Testis (tissue), 3 donors: ENCODE results near the gene CSNK1G2. TPM values are rescaled to one million over a fixed set of nuclear protein-coding genes. Genes with fewer than 3 reads are reported as not detected.
A peak's percentile ranks its signal among the peaks of the same experiment; 100 is the strongest.

Experiments used
- DNase-seq: peaks from one replicate; pipeline ENCODE4 v3.0.0-alpha.2; 2019
- H3K27ac ChIP-seq, 2 donors: fragments of 200-600 bp; sonication (generic); one replicate each; pipeline ENCODE4 v1.5.1; 2019
- H3K27me3 ChIP-seq: fragments of 200-600 bp; sonication (generic); one replicate; pipeline ENCODE4 v1.5.1; 2019
- H3K36me3 ChIP-seq: fragments of 200-600 bp; sonication (generic); one replicate; pipeline ENCODE4 v1.5.1; 2017; ENCODE audit warnings: low read depth; ENCODE audit errors: missing control alignments
- H3K4me1 ChIP-seq: fragments of 200-600 bp; sonication (generic); one replicate; pipeline ENCODE4 v1.5.1; 2019
- H3K4me3 ChIP-seq, 2 donors: fragments of 200-600 bp; sonication (generic); one replicate each; pipeline ENCODE4 v1.5.1; 2017 to 2019
- H3K9me3 ChIP-seq: fragments of 200-600 bp; sonication (generic); one replicate; pipeline ENCODE4 v1.5.1; 2017
- CTCF ChIP-seq, 3 experiments: fragments of 450-650 bp in 2 of 3; fragments of 200-600 bp in 1 of 3; sonication (generic) in 1 of 3; IDR thresholded peaks; one replicate each; pipeline ENCODE4 v1.5.1; 2016 to 2019; ENCODE audit warnings: antibody characterized with exemption in 3 of 3, mild to moderate bottlenecking in 2 of 3, moderate library complexity in 1 of 3
- POLR2A ChIP-seq: fragments of 450-650 bp; IDR thresholded peaks from one replicate; pipeline ENCODE4 v1.6.1; 2017; ENCODE audit warnings: antibody characterized with exemption, mild to moderate bottlenecking, moderate library complexity
- WGBS, 2 donors: methylation state at CpG; one replicate each; pipeline ENCODE4 v1.1.5; 2018; 5-methylcytosine and 5-hydroxymethylcytosine counted together
- intact Hi-C: fragments of 100-400 bp; cut with DNase I; formaldehyde crosslinking; loops from one replicate; pipeline ENCODE4 v1.15.1; 2023; ENCODE audit warnings: low total_unique reads
- polyA plus RNA-seq: library from polyadenylated mRNA; stranded (reverse); fragments of 350-450 nt; fragmentation: Illumina TruSeq; extraction: RNeasy Lipid Tissue Mini Kit (QIAGEN cat#74804); gene quantifications from one replicate; pipeline ENCODE4 v1.2.3, GENCODE V29; 2014; ENCODE audit warnings: low read depth, low replicate concordance; ENCODE audit not compliant: insufficient read depth
- total RNA-seq, 2 donors: library from RNA; depleted of rRNA; stranded (reverse); fragments of >200 nt; gene quantifications; one replicate each; pipeline ENCODE4 v1.2.3, GENCODE V29; 2016

Gene CSNK1G2
- total and polyA plus RNA-seq, 3 donors from 2014 or later = 159 to 287 (median 178) TPM

- DNase-seq = peak; percentile 58
- no peaks in the 10 kb centered on the region for H3K27me3 ChIP-seq
- H3K9me3 ChIP-seq = no peaks in the 10 kb centered on the region
- H3K4me3 ChIP-seq = no peak overlapping the region
- H3K36me3 ChIP-seq = no peaks in the 10 kb centered on the region
- 75 to 76% methylated on average over 18 of the region's 18 CpGs for WGBS, 2 donors
- H3K27ac ChIP-seq = no peak overlapping the region
- peak; percentile 14 to 52 (median 41) for TF ChIP-seq CTCF (IDR thresholded peaks at IDR 0.05)
- no peak for TF ChIP-seq POLR2A
- H3K4me1 ChIP-seq = peaks cover 11% of the 10 kb centered on the region
- intact Hi-C loops = no loop called here
Measured at GRCh38 chr19:1945899-1946298, 4.9 kb downstream of the CSNK1G2 start.

- WGBS, 2 donors = 91 to 93% methylated on average over 5 to 34 of the region's 34 CpGs
- Histone ChIP-seq H3K27me3 (no peaks in the 10 kb centered on the region), H3K4me1 (peaks cover 5% of the 10 kb centered on the region), H3K27ac (no peak overlapping the region), H3K9me3 (no peaks in the 10 kb centered on the region), H3K36me3 (no peaks in the 10 kb centered on the region), H3K4me3 (no peak overlapping the region)
- DNase-seq = no peak
- no peak for TF ChIP-seq POLR2A
- no peak for TF ChIP-seq CTCF (IDR thresholded peaks at IDR 0.05)
- intact Hi-C loops = no loop called here
Measured at GRCh38 chr19:1947651-1948209, 6.8 kb downstream of the CSNK1G2 start.

GRCh38 chr19:1949304-1950101 lies 8.5 kb downstream of the CSNK1G2 start:
- intact Hi-C loops = no loop called here
- no peak for DNase-seq
- H3K36me3 ChIP-seq = no peaks in the 10 kb centered on the region
- no peak overlapping the region for H3K4me3 ChIP-seq
- H3K9me3 ChIP-seq = no peaks in the 10 kb centered on the region
- 93 to 96% methylated on average over 42 to 44 of the region's 44 CpGs for WGBS, 2 donors
- no peaks in the 10 kb centered on the region for H3K4me1 ChIP-seq
- no peak for TF ChIP-seq CTCF (IDR thresholded peaks at IDR 0.05)
- TF ChIP-seq POLR2A = no peak
- no peaks in the 10 kb centered on the region for H3K27me3 ChIP-seq
- no peak overlapping the region for H3K27ac ChIP-seq

- 95 to 96% methylated on average over 12 to 16 of the region's 16 CpGs for WGBS, 2 donors
- Histone ChIP-seq H3K27ac (no peak overlapping the region), H3K4me1 (no peaks in the 10 kb centered on the region), H3K4me3 (no peak overlapping the region), H3K27me3 (no peaks in the 10 kb centered on the region), H3K9me3 (no peaks in the 10 kb centered on the region), H3K36me3 (no peaks in the 10 kb centered on the region)
- DNase-seq = no peak
- intact Hi-C loops = no loop called here
- TF ChIP-seq CTCF (IDR thresholded peaks at IDR 0.05) (no peak), POLR2A (no peak)
Measured at GRCh38 chr19:1950640-1951039, 9.7 kb downstream of the CSNK1G2 start.
